Adrenal gland (tissue), 5 donors: ENCODE results near the gene MRFAP1.

Experiments used
- CTCF ChIP-seq, 6 experiments: fragments of 450-650 bp in 4 of 6; fragments of 200-600 bp in 2 of 6; sonication (generic) in 1 of 6; IDR thresholded peaks; 1 replicate in 5 of 6; 2 replicates in 1 of 6; pipeline versions ENCODE4 v1.5.1 to v1.8.0; 2016 to 2021; ENCODE audit warnings: antibody characterized with exemption in 6 of 6, mild to moderate bottlenecking in 2 of 6, moderate library complexity in 1 of 6
- POLR2A ChIP-seq, 2 donors: fragments of 450-650 bp; IDR thresholded peaks; one replicate each; pipeline ENCODE4 v1.6.1; 2017; ENCODE audit warnings: antibody characterized with exemption in 2 of 2, mild to moderate bottlenecking in 2 of 2, moderate library complexity in 1 of 2
- donor health status: DM: no; HTN: no; CAD: no.

- TF ChIP-seq CTCF (IDR thresholded peaks at IDR 0.05) (no peak), POLR2A (IDR thresholded peaks at IDR 0.05) (no peak)
Observed at GRCh38 chr4:6605114-6605513, 35.4 kb upstream of the MRFAP1 start.
